RWPE2 (cell line): ENCODE measurements around the gene JPH4.

Experiments used
- ATAC-seq: fragments of 200-7000 bp; cut with Tn5 transposase; 3 replicates; pipeline ENCODE4 v1.9.1; 2021; ENCODE audit warnings: low read depth
- DNase-seq: peaks from one replicate; pipeline ENCODE4 v3.0.0-alpha.2; 2020; ENCODE audit warnings: low spot score
- H3K27ac ChIP-seq: fragments of 450-650 bp; 2 replicates; pipeline ENCODE4 v1.5.1; 2017; ENCODE audit warnings: mild to moderate bottlenecking; ENCODE audit not compliant: poor library complexity, severe bottlenecking
- H3K27me3 ChIP-seq: fragments of 250-450 bp; sonication (Bioruptor Pico); 2 replicates; pipeline ENCODE4 v1.5.1; 2021; ENCODE audit warnings: mild to moderate bottlenecking, moderate library complexity; ENCODE audit not compliant: insufficient read depth, poor library complexity, severe bottlenecking
- H3K36me3 ChIP-seq: fragments of 250-450 bp; sonication (Bioruptor Pico); 2 replicates; pipeline ENCODE4 v1.5.1; 2020; ENCODE audit warnings: low read depth, mild to moderate bottlenecking, moderate library complexity
- H3K4me1 ChIP-seq: fragments of 250-450 bp; sonication (Bioruptor Pico); 2 replicates; pipeline ENCODE4 v1.5.1; 2021; ENCODE audit warnings: mild to moderate bottlenecking, moderate library complexity; ENCODE audit not compliant: insufficient read depth, poor library complexity, severe bottlenecking
- H3K4me3 ChIP-seq: fragments of 250-450 bp; sonication (Bioruptor Pico); 2 replicates; pipeline ENCODE4 v1.5.1; 2021; ENCODE audit warnings: mild to moderate bottlenecking, moderate library complexity; ENCODE audit not compliant: severe bottlenecking
- H3K9me3 ChIP-seq: fragments of 250-450 bp; sonication (Bioruptor Pico); 2 replicates; pipeline ENCODE4 v1.5.1; 2021; ENCODE audit warnings: mild to moderate bottlenecking, moderate library complexity; ENCODE audit not compliant: severe bottlenecking
- TF ChIP-seq, protein P1 (sequence below): fragments of 450-650 bp; IDR thresholded peaks from one replicate; pipeline ENCODE4 v1.5.1; 2017; ENCODE audit warnings: mild to moderate bottlenecking, moderate library complexity; ENCODE audit not compliant: poor library complexity, severe bottlenecking

Gene JPH4

GRCh38 chr14:23578560-23579310, at the start of gene JPH4:
TSS of gene JPH4 (minus strand) at chr14:23578790. CDS start at chr14:23577453, 1,337 bp downstream.
- H3K36me3 ChIP-seq, result no peaks in the 10 kb centered on the region
- ATAC-seq (0 out of 3 replicates have a peak, but pooled peaks have one; percentile 18), DNase-seq (no peak)
- no peak within 1 kb of the TSS for H3K4me3 ChIP-seq
- H3K27me3 ChIP-seq, result peaks cover 59% of the 10 kb centered on the region
- no peak within 1 kb of the TSS for H3K27ac ChIP-seq
- no peaks in the 10 kb centered on the region for H3K9me3 ChIP-seq
- no peaks in the 10 kb centered on the region for H3K4me1 ChIP-seq
- TF ChIP-seq, protein P1, sequence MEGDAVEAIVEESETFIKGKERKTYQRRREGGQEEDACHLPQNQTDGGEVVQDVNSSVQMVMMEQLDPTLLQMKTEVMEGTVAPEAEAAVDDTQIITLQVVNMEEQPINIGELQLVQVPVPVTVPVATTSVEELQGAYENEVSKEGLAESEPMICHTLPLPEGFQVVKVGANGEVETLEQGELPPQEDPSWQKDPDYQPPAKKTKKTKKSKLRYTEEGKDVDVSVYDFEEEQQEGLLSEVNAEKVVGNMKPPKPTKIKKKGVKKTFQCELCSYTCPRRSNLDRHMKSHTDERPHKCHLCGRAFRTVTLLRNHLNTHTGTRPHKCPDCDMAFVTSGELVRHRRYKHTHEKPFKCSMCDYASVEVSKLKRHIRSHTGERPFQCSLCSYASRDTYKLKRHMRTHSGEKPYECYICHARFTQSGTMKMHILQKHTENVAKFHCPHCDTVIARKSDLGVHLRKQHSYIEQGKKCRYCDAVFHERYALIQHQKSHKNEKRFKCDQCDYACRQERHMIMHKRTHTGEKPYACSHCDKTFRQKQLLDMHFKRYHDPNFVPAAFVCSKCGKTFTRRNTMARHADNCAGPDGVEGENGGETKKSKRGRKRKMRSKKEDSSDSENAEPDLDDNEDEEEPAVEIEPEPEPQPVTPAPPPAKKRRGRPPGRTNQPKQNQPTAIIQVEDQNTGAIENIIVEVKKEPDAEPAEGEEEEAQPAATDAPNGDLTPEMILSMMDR, result no peak

GRCh38 chr14:23627961-23628360, 49.4 kb upstream of the JPH4 start:
- no peak overlapping the region for H3K4me3 ChIP-seq
- H3K27ac ChIP-seq, result no peak overlapping the region
- DNase-seq (no peak), ATAC-seq (no peak)
- TF ChIP-seq, protein P1, result no peak
- no peaks in the 10 kb centered on the region for H3K27me3 ChIP-seq
- no peaks in the 10 kb centered on the region for H3K36me3 ChIP-seq
- peaks cover 4% of the 10 kb centered on the region for H3K4me1 ChIP-seq
- H3K9me3 ChIP-seq, result peaks cover 12% of the 10 kb centered on the region

GRCh38 chr14:23626946-23627345, 48.4 kb upstream of the JPH4 start:
- Histone ChIP-seq H3K36me3 (no peaks in the 10 kb centered on the region), H3K4me3 (no peak overlapping the region), H3K9me3 (peaks cover 12% of the 10 kb centered on the region), H3K27ac (no peak overlapping the region), H3K27me3 (no peaks in the 10 kb centered on the region), H3K4me1 (peaks cover 4% of the 10 kb centered on the region)
- DNase-seq (no peak), ATAC-seq (no peak)
- TF ChIP-seq, protein P1, result no peak

GRCh38 chr14:23624830-23625404, 46.3 kb upstream of the JPH4 start:
- Histone ChIP-seq H3K4me3 (no peak overlapping the region), H3K4me1 (no peaks in the 10 kb centered on the region), H3K27ac (no peak overlapping the region), H3K27me3 (no peaks in the 10 kb centered on the region), H3K9me3 (peaks cover 12% of the 10 kb centered on the region), H3K36me3 (no peaks in the 10 kb centered on the region)
- DNase-seq (no peak), ATAC-seq (no peak)
- TF ChIP-seq, protein P1, result no peak

DNA sequence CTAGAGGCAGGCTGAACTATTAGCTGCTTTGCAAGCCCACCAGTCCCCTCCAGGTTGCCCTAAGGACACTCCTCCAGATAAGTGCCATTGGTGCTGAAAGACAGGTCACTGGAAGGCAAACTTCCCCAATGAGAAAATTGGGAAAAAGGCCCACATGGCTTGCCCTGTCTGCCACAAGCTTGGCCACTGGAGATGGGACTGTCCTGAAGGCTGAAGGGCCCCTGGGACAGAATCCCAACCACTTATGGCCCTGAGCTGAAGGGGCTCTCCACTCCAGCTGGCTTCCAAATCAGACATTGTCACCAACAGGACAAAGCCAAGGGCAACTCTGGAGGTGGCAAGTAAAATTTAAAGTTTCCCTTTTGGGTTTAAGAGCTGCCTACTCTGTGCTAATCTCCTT, 45.4 kb upstream of the JPH4 start:
- Histone ChIP-seq H3K4me3 (no peak overlapping the region), H3K4me1 (no peaks in the 10 kb centered on the region), H3K27me3 (no peaks in the 10 kb centered on the region), H3K36me3 (no peaks in the 10 kb centered on the region), H3K27ac (no peak overlapping the region), H3K9me3 (peaks cover 12% of the 10 kb centered on the region)
- TF ChIP-seq, protein P1, result no peak
- DNase-seq, result no peak
- no peak for ATAC-seq
